MM.1S (cell line): ENCODE results near the gene CA5A.

Source experiments
- CTCF ChIP-seq: fragments of 300-600 bp; sonication (generic); IDR thresholded peaks from 2 replicates; pipeline ENCODE4 v1.5.1; 2016; ENCODE audit warnings: antibody characterized with exemption, low read length, mixed read lengths
- EZH2 ChIP-seq: fragments of 300-600 bp; sonication (generic); optimal IDR thresholded peaks from 2 replicates; pipeline ENCODE3; 2017; ENCODE audit warnings: low read depth, mild to moderate bottlenecking, antibody characterized with exemption, low read length, mixed read lengths
- EZH2phosphoT487 ChIP-seq: fragments of 300-600 bp; sonication (generic); IDR thresholded peaks from 2 replicates; pipeline ENCODE4 v1.6.1; 2018; ENCODE audit warnings: antibody characterized with exemption, low read length

- TF ChIP-seq CTCF, result no peak
- no peak for TF ChIP-seq EZH2
- no peak for TF ChIP-seq EZH2phosphoT487
These were observed 85.2 kb downstream of the CA5A start for GRCh38 chr16:87851141-87851587.
